HG02981 (cell line): Measurements from ENCODE around the gene LLGL2.
A peak's percentile ranks its signal among the peaks of the same experiment; 100 is the strongest.
"Not testable (repeated sequence)": the region's sequence is repeated elsewhere in the genome, so short reads cannot be mapped to it uniquely, and the experiment has no call there.

Source experiments
- ATAC-seq: cut with Tn5 transposase; IDR thresholded peaks from one replicate; pipeline ENCODE4 v1.9.1; 2021; ENCODE audit warnings: mild to moderate bottlenecking, moderate library complexity; ENCODE audit not compliant: unreplicated experiment

Gene LLGL2

GRCh38 chr17:75568412-75569255 is 43.1 kb downstream of the LLGL2 start:
- ATAC-seq: no peak

- no peak for ATAC-seq
Observed at GRCh38 chr17:75570034-75570676, 44.7 kb downstream of the LLGL2 start.

DNA sequence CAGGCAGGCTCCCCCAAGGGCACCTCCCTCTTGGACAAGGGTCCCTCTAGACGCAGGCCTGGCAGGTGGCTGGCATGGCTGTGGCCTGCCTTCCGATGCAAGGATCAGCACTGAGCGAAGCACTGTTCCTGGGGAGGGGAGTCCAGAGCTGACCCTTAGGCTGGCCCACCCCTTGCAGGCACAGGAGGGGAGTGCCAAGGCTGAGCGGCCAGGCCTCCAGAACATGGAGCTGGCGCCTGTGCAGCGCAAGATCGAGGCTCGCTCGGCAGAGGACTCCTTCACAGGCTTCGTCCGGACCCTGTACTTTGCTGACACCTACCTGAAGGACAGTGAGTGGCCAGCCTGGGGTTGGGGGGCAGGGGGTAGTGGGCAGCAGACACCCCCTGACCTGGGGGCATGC is 45.3 kb downstream of the LLGL2 start:
- ATAC-seq: no peak

DNA sequence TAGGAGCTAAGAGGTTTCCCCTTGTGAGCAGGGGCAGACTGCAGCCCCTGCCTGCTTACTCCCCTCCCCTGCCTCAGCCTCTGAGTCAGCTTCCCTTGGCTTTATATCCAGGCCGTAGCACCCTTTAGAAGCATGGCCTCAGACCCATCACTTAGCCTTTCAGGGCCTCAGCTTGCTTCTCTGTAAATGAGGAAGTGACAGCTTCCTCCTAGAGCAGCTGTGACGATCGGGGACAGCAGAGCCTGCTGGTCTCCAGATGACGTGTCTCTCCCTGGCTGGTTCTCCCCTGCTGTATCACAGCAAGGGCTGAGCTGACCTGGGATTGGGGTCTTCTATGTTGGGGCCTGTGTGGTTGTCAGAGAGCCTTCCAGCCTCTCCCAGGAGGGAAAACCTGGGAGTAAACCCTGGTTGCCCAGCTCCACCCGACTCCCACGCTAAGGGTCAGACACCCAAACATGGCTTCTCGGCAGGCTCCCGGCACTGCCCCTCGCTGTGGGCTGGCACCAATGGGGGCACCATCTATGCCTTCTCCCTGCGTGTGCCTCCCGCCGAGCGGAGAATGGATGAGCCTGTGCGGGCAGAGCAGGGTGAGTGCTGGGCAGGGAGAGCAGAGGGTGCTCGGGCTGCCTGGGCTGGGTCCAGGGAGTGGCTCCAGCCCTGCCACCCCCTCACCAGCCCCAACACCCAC is 45.8 kb downstream of the LLGL2 start:
- ATAC-seq: no peak

DNA sequence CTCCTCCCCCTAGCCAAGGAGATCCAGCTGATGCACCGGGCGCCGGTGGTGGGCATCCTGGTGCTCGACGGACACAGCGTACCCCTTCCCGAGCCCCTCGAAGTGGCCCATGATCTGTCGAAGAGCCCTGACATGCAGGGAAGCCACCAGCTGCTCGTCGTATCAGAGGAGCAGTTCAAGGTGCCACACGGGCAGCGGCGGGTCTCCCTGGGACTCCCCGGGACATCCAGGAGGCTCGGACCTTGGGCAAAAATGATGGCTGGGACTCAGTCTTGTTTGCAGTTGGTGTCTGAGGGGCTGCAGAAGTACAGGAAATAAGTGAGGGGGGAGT is 46.4 kb downstream of the LLGL2 start:
- ATAC-seq: no peak

GRCh38 chr17:75572713-75573539 is 47.4 kb downstream of the LLGL2 start:
- ATAC-seq: no peak

GRCh38 chr17:75573540-75573957 is 48.1 kb downstream of the LLGL2 start:
- ATAC-seq: no peak

GRCh38 chr17:75573994-75574393 is 48.5 kb downstream of the LLGL2 start:
- no peak for ATAC-seq

GRCh38 chr17:75574404-75575036 is 49.0 kb downstream of the LLGL2 start:
- no peak for ATAC-seq

- ATAC-seq: no peak
Observed at GRCh38 chr17:75575197-75575596, 49.7 kb downstream of the LLGL2 start.

GRCh38 chr17:75575728-75576127 is 50.2 kb downstream of the LLGL2 start:
- no peak for ATAC-seq

GRCh38 chr17:75576661-75577060 is 51.2 kb downstream of the LLGL2 start:
- no peak for ATAC-seq

GRCh38 chr17:75581121-75581725 is 55.7 kb downstream of the LLGL2 start:
- not testable (repeated sequence) for ATAC-seq

DNA sequence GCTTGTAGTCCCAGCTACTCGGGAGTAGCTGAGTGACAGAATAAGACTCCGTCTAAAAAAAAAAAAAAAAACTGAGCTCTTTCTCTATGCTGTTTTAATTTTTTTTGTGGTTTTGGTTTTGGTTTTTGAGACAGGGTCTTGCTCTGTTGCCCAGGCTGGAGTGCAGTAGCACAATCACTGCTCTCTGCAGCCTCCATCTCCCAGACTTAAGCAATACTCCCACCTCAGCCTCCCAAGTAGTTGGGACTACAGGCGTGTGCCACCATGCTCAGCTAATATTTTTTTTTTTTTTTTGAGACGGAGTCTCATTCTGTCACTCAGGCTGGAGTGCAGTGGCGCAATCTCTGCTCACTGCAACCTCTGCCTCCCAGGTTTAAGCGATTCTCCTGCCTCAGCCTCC is 57.7 kb downstream of the LLGL2 start:
- not testable (repeated sequence) for ATAC-seq

DNA sequence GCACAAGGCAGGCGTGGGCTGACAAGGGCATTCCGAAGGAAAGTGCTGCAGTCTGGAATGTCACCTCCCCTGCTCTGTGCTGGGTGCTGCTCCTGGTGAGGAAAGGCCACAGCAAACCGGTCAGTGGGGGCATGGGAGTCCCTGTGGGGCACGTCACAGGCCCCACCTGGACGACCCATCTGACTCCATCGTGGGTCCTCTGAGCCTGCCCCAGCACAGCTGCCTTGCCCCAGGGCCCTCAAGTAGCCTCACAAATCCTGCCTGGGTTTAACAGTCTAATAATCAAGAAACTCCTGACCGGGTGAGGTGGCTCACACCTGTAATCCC is 59.3 kb downstream of the LLGL2 start:
- no peak for ATAC-seq

- no peak for ATAC-seq
Observed at GRCh38 chr17:75587675-75588595, 62.4 kb downstream of the LLGL2 start, which contains the start of gene MYO15B. Gene MYO15B, plus strand, starts transcription at chr17:75587800. Its CDS starts 258 bp downstream, at chr17:75588058.

GRCh38 chr17:75588596-75589011 is 63.1 kb downstream of the LLGL2 start:
- peak; percentile 26 for ATAC-seq

DNA sequence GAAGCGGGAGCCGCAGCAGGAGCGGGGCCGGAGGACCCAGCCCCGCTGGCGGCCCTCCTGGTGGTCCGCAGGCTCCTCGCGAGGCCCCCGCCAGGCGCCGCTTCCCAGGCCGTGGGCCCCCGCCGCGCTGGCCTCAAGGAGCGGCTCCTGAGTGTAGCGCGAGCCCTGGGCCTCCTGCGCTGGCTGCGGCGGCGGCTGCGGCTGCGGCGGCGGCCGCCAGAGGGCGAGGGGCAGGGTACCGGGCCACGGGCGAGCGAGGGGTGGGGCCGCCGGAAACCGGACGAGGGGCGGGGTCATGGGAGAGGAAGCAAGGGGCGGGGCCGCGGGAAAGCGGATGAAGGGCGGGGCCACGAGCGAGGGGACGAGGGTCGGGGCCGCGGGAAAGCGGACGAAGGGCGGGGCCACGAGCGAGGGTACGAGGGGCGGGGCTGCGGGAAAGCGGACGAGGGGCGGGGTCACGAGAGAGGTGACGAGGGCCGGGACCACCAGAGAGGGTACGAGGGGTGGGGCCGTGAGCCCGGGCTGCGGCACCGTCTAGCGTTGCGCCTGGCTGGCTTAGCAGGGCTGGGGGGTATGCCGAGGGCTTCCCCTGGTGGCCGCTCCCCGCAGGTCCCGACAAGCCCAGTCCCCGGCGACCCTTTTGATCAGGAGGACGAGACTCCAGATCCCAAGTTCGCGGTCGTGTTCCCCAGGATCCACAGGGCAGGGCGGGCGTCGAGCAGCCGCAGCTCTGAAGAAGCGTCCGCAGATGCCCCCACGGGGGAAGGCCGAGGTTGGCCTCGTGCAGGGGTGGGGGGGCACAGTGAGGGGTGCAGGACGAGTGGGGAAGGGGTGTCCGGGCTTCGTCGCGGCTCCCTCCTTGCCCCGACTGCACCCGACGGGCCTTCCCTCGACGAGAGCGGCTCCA is 63.8 kb downstream of the LLGL2 start:
- ATAC-seq: peak; percentile 73
